ENCODE measurements around the gene IFNW1.

Gene IFNW1

DNA sequence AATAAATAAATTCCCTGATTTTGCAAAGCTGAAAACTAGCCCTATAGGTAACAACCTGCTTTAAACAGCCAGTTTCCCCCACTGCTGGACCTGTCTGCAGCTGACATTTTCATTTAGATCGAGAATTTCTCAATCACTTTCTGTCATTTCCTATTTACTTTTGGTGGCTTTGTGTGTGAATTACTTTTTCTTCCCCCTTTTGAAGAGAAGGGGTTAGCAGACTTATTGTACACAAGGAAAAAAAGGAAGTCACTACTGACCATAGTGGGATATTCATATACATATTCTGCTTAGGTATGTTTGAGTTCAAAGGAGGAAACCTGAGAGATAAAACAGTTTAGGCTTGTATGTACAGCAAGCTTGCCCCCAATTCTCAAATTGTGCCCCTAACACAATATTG is 36.8 kb downstream of the IFNW1 start:
- DNase-seq: peak; percentile 62

- DNase-seq: no peak
These were observed 39.3 kb downstream of the IFNW1 start for GRCh38 chr9:21102305-21102704.

- peak; percentile 65 for DNase-seq
These were observed 43.8 kb downstream of the IFNW1 start for GRCh38 chr9:21097817-21098216.

- DNase-seq: peak; percentile 26
These were observed 44.8 kb downstream of the IFNW1 start for GRCh38 chr9:21096901-21097255.

DNA sequence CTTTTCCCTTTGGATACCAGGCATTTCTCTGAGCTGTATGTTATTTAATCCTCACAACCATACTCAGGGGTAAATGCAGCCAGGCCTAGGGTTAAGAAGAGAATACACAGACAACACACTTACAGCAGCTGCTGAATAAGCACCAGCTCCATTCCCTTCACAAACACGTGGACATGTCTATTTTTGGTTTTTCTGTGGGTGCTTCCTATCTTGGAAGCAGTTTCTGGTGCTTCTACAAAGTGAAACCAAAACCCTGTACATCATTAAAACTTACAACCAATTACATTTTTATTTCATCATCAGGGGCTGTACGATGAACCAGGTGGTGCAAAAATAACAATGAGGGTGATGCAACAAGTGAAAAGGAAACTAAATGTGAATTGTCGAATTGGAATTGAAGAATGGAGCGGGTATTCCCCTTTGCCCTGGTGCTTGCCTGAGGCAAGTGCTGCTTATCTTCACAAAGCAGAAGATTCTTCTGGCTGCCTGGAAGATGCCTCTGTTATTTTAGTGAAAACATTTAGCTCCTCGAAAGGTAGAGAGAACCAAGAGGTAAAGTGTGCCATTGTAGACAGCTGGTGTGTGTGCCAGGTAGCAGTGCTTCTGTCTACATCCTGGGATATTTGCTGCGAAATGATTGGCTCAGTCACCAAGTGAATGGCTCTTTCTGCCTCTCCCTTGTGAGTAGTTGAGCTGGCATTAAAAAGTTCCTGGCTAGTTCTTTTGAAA is 45.3 kb downstream of the IFNW1 start:
- DNase-seq: peak; percentile 36

DNA sequence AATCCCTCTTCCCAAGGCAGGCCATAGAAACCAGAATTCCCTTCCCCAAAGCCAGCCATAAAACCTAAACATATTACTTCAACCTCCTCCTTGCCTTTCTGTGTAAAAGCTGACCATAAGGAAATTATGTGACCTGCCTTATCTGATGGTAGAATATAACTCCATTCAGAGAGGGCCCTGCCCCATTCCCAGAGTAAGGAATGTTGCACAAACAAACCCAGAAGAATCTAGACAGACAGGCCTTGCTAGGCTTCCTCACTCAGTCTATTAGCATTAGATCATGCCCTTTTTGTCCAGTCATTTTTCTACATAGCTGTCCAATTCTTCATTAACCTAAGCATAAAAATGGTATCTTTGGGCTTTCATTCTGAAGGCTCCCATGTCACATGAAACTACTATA is 46.1 kb downstream of the IFNW1 start:
- DNase-seq: no peak
